NOMO-1 treated with DMSO at 0.1 percent for 48 hours (cell line): ENCODE data around the gene APPL2.
A peak's percentile ranks its signal among the peaks of the same experiment; 100 is the strongest.
"Not testable (repeated sequence)": the region's sequence is repeated elsewhere in the genome, so short reads cannot be mapped to it uniquely, and the experiment has no call there.

Experiments
- DNase-seq: peaks from one replicate; lab custom pipeline; 2025; ENCODE audit not compliant: unreplicated experiment; lab: John Stamatoyannopoulos, UW

APPL2 gene

DNA sequence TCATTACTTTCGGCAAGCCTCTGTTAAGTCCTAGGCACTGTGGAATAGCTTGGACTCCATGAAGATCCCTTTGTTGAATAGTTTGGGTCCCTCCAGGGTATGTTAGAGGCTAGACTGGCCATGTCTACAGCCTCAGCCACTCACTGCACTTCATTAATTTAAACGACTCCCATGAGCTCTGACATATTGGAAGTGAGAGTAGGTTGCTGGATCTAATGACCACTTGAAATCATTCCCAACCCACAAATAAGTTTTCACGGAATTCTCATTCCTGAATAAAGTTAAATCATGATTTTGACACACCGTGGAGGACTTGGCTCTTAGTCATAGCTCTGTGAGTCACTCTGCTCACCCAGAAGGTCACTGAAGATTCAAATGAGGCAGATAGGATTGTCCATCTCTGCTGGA is 21.4 kb upstream of the APPL2 start:
- no peak for DNase-seq

DNA sequence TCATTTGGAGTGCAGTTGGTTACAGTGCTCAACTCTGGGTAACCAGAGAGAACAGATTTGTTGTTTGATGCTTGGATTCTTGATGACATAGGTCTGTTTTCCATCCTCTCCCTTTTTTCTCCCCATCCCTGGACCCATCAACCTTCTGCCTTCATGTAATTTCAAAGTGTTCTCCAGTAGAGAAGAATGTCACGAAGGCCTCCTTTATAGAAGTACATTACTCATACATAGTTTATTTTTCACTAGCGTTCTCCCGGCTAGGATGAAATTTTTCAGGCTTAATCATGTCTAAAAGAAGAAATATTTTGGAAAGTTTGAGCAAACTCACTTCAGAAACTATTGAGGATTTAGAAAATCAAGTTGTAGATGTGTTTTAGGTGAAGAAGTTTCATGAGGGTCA is 20.9 kb upstream of the APPL2 start:
- no peak for DNase-seq

GRCh38 chr12:105256431-105256830 is 20.5 kb upstream of the APPL2 start:
- DNase-seq = not testable (repeated sequence)

DNA sequence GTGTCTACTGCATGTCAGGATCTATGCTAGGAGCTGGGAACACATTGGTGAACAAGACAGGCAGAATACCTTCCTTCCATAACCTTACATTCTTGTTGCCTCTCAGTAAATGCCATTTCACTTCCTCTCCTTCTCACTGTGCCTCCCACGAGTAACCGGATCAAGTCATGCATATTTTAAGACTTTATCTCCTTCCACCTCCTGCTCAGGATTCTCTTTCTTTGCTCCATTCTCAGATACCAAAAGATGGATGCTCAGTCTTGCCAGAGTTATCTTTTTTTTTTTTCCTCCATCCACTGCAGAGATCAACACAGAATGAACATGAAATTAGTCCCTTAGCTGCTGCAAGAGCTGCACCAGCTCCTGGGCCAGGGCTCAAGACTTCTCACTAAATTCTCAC is 20.0 kb upstream of the APPL2 start:
- DNase-seq = no peak

DNA sequence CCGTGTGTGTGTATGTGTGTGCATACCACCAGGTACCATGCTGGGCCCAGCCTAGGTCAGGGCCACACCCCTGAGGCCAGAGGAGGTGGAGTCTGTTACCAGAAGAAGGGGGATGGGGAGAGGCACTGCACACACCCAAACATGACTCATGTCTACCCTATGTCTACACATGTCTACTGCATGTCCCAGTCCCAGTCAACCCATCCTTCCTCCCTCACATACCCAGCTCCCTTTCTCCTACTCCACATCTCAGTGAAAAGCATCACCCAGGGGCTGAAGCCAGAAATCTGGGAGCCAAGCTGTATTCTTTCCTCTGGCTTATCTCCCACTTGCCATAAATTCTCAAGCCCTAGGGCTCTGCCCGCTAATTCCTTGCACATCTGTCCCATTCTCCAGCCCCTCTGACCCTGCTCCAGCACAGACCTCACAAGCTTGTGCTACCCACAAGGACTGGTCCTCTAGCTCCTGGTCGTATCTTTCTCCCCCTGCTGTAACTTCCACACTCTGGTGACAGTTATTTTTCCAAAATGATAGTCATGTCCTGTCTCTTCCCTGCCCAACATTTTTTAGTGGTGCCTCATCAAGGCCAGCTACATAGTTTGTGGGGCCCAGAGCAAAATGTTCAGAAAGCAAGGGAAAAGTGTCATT is 18.0 kb upstream of the APPL2 start:
- no peak for DNase-seq

GRCh38 chr12:105252901-105253300 is 16.9 kb upstream of the APPL2 start:
- DNase-seq = no peak

DNA sequence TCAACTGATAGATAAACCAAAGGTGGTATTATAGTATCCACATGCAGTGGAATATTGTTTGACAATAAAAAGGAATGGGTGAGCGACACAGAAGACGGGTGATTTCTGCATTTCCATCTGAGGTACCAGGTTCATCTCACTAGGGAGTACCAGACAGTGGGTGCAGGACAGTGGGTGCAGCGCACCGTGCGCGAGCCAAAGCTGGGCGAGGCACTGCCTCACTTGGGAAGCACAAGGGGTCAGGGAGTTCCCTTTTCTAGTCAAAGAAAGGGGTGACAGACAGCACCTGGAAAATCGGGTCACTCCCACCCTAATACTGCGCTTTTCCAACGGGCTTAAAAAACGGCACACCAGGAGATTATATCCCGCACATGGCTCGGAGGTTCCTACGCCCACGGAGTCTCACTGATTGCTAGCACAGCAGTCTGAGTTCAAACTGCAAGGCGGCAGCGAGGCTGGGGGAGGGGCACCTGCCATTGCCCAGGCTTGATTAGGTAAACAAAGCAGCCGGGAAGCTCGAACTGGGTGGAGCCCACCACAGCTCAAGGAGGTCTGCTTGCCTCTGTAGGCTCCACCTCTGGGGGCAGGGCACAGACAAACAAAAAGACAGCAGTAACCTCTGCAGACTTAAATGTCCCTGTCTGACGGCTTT is 9.9 kb upstream of the APPL2 start:
- DNase-seq = not testable (repeated sequence)

- no peak for DNase-seq
These were observed 9.3 kb upstream of the APPL2 start for GRCh38 chr12:105245291-105245690.

DNA sequence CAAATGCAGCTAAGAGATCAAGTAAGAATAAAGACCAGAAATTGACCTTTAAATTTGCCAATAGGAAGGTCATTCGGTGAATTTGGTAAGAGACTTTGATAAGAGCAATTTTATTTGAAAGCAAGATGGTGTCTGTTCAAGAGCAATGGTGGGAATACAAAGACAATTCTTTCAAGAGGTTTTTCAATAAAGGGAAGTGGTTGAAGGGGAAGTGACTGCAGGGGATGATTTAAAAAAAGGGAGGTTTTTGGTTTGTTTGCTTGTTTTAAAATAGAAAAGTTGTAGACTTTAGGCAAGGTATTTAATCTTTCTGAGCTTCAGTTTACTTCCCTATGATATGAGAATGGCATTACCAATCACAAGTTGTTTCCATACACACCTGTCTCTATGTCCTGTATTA is 4.3 kb upstream of the APPL2 start:
- DNase-seq = peak; percentile 72

DNA sequence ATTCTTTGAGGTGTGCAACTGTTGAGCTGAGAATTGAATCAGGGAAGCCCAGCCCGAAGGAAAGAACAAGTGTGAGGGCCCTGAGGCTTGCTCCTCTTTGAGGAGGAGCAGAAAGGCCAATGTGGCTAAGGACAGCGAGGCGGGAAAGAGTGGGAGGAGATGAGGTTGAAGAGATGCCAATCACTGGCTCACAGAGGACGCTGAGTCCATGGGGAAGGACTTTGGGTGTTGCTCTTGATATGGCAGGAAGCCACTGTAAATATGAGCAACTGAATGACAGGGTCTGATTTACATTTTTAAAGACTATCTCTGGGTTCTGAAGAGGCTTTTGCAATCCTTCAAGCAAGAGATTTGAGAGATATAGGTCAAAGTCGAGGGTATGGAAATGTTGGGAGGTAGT is 3.3 kb upstream of the APPL2 start:
- no peak for DNase-seq

DNA sequence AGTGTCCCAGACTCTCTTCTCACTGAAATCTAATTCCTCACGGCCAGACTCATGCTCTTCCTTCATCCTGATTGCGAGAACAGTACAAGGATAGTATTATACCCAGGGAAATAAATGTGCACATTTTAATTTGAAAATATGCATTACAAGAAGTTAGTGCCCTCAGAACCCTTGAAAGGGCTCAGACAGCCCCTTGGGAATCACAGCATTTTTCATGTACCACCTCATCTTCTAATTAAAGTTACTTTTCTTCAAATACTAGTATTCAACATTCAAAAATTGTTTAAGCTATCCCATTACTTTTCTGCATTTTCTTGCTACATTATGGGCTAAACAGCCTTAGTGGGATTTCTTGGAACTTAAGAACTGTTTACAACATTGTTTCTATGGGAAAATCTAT is 1.7 kb upstream of the APPL2 start:
- no peak for DNase-seq

GRCh38 chr12:105235281-105235731 is 668 bp downstream of the APPL2 start:
- peak; percentile 39 for DNase-seq

- DNase-seq = no peak
These were observed 1.8 kb downstream of the APPL2 start for GRCh38 chr12:105234197-105234596.

DNA sequence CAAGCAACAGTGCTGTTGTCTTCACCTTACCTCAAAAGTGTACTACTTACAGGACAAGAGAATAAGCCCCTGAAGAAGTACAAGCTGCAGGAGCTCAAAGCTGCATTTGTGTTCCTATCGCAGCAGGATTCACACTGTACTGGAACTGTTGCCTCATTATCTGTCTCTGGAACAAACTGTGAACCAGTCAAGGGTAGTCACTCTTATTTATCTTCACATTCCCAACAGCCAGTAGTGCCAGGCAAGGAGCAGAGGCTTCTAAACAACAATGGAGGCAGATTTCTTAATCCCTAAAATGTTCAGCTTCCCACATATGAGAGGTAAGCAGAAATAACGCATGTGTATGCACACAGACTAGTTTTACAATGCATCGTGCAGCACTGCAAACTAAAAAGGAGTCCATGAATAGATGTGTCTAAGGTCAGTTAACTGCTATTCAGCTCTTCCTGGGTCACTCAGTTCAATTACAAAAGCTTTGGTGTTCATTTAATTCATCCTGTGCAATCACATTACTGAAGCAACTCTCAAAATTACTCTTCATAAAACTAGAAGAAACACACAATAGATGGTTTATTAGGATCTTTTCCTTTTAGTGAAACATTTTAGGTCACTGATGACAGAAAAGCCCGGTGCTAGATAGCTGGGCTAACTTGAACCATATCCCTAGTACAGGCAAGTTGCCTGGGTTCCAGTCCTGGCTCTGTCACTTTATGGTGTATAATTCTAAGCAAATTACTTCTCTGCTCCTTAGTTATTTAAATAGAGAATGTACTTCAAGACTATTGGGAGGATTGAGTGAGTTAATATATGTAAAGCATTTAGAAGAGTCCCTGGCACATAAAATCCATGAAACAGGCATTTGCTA is 2.7 kb downstream of the APPL2 start:
- no peak for DNase-seq

GRCh38 chr12:105231396-105231795 is 4.6 kb downstream of the APPL2 start:
- DNase-seq = no peak

- DNase-seq = no peak
These were observed 6.6 kb downstream of the APPL2 start for GRCh38 chr12:105229371-105229770.

GRCh38 chr12:105228966-105229365 is 7.0 kb downstream of the APPL2 start:
- no peak for DNase-seq

GRCh38 chr12:105228494-105228893 is 7.5 kb downstream of the APPL2 start:
- no peak for DNase-seq

GRCh38 chr12:105227879-105228278 is 8.1 kb downstream of the APPL2 start:
- DNase-seq = no peak

DNA sequence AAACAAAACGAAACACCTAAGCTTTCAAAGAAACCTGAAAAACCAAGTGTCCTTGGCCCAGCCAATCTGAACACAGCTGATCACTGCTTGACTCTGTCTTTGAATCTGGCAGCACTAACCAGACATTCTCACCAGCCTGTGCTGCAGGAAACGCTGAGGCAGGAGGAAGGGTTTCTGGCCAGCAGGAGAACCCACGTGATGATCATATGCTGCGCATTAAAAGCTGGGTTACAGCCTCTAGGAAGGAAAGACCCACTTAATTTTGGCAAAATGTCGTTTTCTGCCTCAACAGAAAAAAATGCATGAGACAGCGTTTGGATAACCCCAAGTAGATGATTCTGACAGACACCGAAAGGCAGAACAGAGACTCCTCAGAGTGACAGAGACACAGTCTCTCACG is 9.8 kb downstream of the APPL2 start:
- no peak for DNase-seq

GRCh38 chr12:105225505-105226015 is 10.4 kb downstream of the APPL2 start:
- DNase-seq = peak; percentile 40

DNA sequence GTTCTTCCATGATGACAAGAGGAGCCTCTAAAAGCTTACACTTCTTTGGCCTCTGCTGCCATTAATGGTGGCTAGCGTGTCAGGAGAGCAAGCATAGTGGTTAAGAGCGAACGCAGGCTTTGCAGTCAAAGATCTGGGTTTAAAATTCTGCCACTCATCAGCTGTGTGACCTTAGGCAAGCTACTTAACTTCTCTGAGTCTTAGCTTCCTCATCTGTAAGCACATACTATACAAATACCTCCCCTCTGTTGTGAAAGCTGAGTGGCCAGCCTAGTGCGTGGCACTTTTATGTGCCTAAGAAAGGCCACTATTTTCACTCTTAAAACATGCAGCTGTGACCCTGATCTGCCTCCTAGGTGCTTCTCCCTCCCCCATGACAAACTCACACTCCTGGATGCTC is 11.6 kb downstream of the APPL2 start:
- DNase-seq = no peak
